Neutrophil (primary cell): ENCODE data around the gene C9.

Experiments used
- H3K27ac ChIP-seq: fragments of 200-600 bp; sonication (generic); 2 replicates; pipeline ENCODE4 v1.5.1; 2016; ENCODE audit warnings: mild to moderate bottlenecking, moderate library complexity
- H3K27me3 ChIP-seq: fragments of 200-600 bp; sonication (generic); 2 replicates; pipeline ENCODE4 v1.6.0; 2016; ENCODE audit warnings: mild to moderate bottlenecking
- H3K36me3 ChIP-seq: fragments of 200-600 bp; sonication (generic); 2 replicates; pipeline ENCODE4 v1.5.1; 2017
- H3K4me1 ChIP-seq, 2 experiments: fragments of 200-600 bp in 1 of 2; sonication (generic) in 1 of 2; 1 replicate in 1 of 2; 2 replicates in 1 of 2; pipeline versions ENCODE4 v1.5.1 to v1.6.1; 2013 to 2016; ENCODE audit warnings: low read depth in 1 of 2, low read length in 1 of 2, mild to moderate bottlenecking in 1 of 2, moderate library complexity in 1 of 2; ENCODE audit not compliant: control insufficient read depth in 1 of 2, insufficient read depth in 1 of 2
- H3K4me3 ChIP-seq, 2 experiments: fragments of 200-600 bp in 1 of 2; sonication (generic) in 1 of 2; 1 replicate in 1 of 2; 2 replicates in 1 of 2; pipeline ENCODE4 v1.5.1; 2013 to 2016; ENCODE audit warnings: low read depth in 1 of 2, low read length in 1 of 2, mild to moderate bottlenecking in 1 of 2, moderate library complexity in 1 of 2
- H3K9me3 ChIP-seq: fragments of 200-600 bp; sonication (generic); 2 replicates; pipeline ENCODE4 v1.5.1; 2016
- TF ChIP-seq, protein P1 (sequence below): fragments of 200-600 bp; sonication (generic); IDR thresholded peaks from 2 replicates; pipeline ENCODE4 v1.5.1; 2016; ENCODE audit warnings: antibody characterized with exemption

C9 gene

DNA sequence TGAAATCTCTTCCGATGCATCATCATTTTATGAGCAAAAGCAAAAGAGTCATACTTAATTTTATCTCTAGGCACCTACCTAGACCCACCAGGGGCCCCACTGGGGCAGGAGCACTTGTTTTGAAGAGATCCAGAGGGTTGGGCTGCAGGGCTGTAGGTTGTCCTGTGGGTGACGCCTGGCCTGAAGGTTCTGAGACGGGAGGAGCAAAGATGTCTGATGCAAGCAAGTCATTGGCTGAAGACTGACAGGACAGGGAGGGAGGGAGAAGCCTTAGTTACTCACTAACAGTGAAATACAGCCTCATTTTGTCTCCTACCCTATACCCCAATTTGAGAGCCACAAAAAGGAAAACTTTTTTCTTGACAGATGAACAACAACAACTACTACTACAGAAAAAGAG lies 17.1 kb upstream of the C9 start:
- Histone ChIP-seq H3K4me3 (no peak overlapping the region), H3K9me3 (no peaks in the 10 kb centered on the region), H3K27ac (no peak overlapping the region), H3K4me1 (no peaks in the 10 kb centered on the region), H3K27me3 (no peaks in the 10 kb centered on the region), H3K36me3 (no peaks in the 10 kb centered on the region)
- TF ChIP-seq, protein P1, sequence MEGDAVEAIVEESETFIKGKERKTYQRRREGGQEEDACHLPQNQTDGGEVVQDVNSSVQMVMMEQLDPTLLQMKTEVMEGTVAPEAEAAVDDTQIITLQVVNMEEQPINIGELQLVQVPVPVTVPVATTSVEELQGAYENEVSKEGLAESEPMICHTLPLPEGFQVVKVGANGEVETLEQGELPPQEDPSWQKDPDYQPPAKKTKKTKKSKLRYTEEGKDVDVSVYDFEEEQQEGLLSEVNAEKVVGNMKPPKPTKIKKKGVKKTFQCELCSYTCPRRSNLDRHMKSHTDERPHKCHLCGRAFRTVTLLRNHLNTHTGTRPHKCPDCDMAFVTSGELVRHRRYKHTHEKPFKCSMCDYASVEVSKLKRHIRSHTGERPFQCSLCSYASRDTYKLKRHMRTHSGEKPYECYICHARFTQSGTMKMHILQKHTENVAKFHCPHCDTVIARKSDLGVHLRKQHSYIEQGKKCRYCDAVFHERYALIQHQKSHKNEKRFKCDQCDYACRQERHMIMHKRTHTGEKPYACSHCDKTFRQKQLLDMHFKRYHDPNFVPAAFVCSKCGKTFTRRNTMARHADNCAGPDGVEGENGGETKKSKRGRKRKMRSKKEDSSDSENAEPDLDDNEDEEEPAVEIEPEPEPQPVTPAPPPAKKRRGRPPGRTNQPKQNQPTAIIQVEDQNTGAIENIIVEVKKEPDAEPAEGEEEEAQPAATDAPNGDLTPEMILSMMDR: no peak

DNA sequence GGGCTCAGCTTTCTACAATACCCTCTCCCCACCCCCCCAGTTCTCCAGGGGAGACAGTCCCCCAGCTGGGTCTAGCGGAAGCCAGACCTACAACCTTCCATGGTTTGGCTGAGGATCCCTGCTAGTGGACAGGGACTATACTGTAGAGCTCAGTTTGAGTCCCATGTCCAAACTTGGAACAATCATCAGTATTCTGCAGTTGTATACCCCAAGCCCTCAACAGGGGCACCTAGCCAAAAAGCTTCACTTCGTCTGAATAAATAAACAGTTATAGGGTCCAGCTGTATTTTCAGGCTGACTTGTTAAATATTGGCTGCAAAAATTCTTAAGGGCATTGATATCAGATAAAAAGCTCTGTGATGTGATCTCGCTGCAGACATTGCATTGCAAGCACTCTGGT lies 15.4 kb upstream of the C9 start:
- H3K4me1 ChIP-seq: no peaks in the 10 kb centered on the region
- no peaks in the 10 kb centered on the region for H3K36me3 ChIP-seq
- H3K27me3 ChIP-seq: no peaks in the 10 kb centered on the region
- no peak overlapping the region for H3K4me3 ChIP-seq
- no peaks in the 10 kb centered on the region for H3K9me3 ChIP-seq
- H3K27ac ChIP-seq: no peak overlapping the region
- TF ChIP-seq, protein P1: no peak

DNA sequence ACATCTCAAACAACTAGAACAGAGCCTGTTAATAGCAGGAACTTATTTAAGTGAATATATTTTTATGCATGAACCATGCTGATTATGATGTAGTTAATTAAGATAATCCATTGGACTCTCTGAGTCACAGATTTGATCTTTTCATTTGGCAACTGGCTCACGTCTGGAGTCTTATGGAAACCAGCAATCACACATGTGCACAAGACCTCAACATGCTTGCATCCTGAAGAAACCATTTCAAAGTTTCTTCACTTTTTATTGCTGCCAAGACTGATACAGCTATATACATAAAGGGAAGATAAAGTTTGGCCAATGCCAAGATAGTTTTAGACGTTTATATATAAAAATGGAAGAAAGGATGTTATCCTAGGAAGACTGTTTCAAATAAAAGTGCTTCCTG lies 13.3 kb upstream of the C9 start:
- H3K4me1 ChIP-seq: no peaks in the 10 kb centered on the region
- H3K27ac ChIP-seq: no peak overlapping the region
- H3K9me3 ChIP-seq: no peaks in the 10 kb centered on the region
- TF ChIP-seq, protein P1: no peak
- H3K4me3 ChIP-seq: no peak overlapping the region
- H3K36me3 ChIP-seq: no peaks in the 10 kb centered on the region
- no peaks in the 10 kb centered on the region for H3K27me3 ChIP-seq

DNA sequence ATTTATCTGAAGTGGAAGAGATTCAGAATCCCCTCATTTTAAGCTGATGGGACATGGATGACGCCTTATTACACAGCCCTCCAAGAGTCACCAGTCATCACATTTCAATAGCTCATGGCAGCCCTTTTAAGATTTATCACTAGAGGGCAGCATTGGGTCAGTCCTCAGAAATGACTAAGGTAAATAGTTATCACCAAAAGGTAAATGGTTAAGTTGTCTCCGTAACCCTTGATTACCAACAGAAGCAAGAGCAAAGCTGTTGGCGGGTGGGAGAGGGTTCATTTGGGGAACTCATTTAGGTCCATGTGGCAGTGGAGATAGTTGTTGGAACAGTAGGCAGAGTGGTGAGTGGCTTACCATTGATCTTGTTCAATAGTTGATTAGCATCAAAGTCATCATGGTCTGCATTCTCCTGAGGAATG lies 12.0 kb upstream of the C9 start:
- H3K27ac ChIP-seq: no peak overlapping the region
- no peaks in the 10 kb centered on the region for H3K36me3 ChIP-seq
- TF ChIP-seq, protein P1: no peak

DNA sequence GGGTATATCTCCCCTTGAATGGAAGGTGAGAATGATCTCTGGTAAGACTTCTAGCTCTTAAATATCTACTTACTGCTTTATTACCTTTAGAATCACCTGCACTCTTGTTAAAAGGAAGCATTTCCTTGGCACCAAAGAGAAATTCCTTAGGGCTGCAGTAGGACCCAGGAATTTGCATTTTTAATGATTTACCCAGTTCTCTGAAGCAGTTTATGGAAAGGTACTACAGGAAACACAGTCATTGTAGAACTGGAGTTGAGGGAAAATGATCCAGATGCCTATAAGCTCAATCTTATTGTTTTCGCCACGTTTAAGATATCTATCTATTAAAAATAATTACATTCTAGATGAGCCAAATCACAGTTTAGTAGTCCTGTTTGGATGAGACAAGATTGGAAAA lies 9.5 kb upstream of the C9 start:
- Histone ChIP-seq H3K27me3 (no peaks in the 10 kb centered on the region), H3K36me3 (no peaks in the 10 kb centered on the region)
- TF ChIP-seq, protein P1: no peak

More for the DNA sequence above, 12.0 kb upstream of the C9 start:
- H3K4me1 ChIP-seq: no peaks in the 10 kb centered on the region
- no peaks in the 10 kb centered on the region for H3K27me3 ChIP-seq
- H3K4me3 ChIP-seq: no peak overlapping the region
- no peaks in the 10 kb centered on the region for H3K9me3 ChIP-seq

DNA sequence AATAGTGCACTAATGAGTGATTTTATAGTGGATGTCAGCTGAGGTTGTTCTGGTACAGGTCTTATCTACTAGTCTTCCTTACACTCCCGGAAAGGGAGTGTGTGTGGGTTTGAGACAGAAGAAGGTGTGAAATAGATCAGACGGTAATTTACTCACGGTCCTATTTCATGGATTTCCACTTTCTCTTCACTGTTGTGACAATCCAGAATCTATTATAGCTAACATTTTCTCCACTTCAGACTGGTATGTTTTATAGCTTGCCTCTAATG lies 7.0 kb upstream of the C9 start:
- Histone ChIP-seq H3K9me3 (no peaks in the 10 kb centered on the region), H3K4me3 (no peak overlapping the region), H3K36me3 (no peaks in the 10 kb centered on the region), H3K27ac (no peak overlapping the region), H3K4me1 (no peaks in the 10 kb centered on the region), H3K27me3 (no peaks in the 10 kb centered on the region)
- TF ChIP-seq, protein P1: no peak

More for the DNA sequence above, 9.5 kb upstream of the C9 start:
- no peaks in the 10 kb centered on the region for H3K9me3 ChIP-seq
- H3K4me1 ChIP-seq: no peaks in the 10 kb centered on the region
- H3K27ac ChIP-seq: no peak overlapping the region
- H3K4me3 ChIP-seq: no peak overlapping the region
